HepG2 (cell line): ENCODE measurements around the gene PCDHGB2. TPM values are rescaled to one million over a fixed set of nuclear protein-coding genes. Genes with fewer than 3 reads are reported as not detected.

ENCODE experiments used
- ATAC-seq: fragments of 200-7000 bp; cut with Tn5 transposase; 3 replicates; pipeline ENCODE4 v1.9.1; 2020; ENCODE audit warnings: mild to moderate bottlenecking, moderate library complexity
- BruUV-seq: library from RNA; stranded (reverse); fragments of 400-500 nt; replicated peaks from 2 replicates; lab custom pipeline; 2021; lab: Mats Ljungman, UMichigan
- CTCF ChIA-PET: fragments of 300-600 bp; formaldehyde crosslinking; extraction: SDS; loops from one replicate; lab custom pipeline; 2021; ENCODE audit warnings: low total read pairs, inconsistent platforms, low intra/inter-chr PET ratio; lab: Yijun Ruan, JAX
- POLR2A ChIA-PET: fragments of 350-600 bp; sonication (Branson Sonifier 250); formaldehyde crosslinking; loops from one replicate; lab custom pipeline; 2020; ENCODE audit warnings: antibody characterized with exemption, inconsistent platforms; lab: Yijun Ruan, JAX
- DNase-seq: peaks from one replicate; pipeline ENCODE4 v3.0.0-alpha.2; 2015; ENCODE audit warnings: low spot score
- FAIRE-seq: peaks from 3 replicates; lab custom pipeline; 2011; peaks lifted over from hg19 to GRCh38; lab: Jason Lieb, UNC
- H2AFZ ChIP-seq: one replicate; pipeline ENCODE4 v1.6.1; 2011; ENCODE audit warnings: low read length, inconsistent platforms
- H3K27ac ChIP-seq: fragments of 300-600 bp; 3 replicates; pipeline ENCODE4 v1.8.0; 2011; ENCODE audit warnings: mixed run types, mild to moderate bottlenecking, mixed read lengths, low read length, inconsistent platforms; ENCODE audit not compliant: insufficient read depth; ENCODE audit errors: extremely low read length
- H3K27me3 ChIP-seq, 2 experiments: fragments of 200-600 bp in 1 of 2; 2 replicates in 1 of 2; 3 replicates in 1 of 2; pipeline versions ENCODE4 v1.6.0 to v1.8.0; 2011; ENCODE audit warnings: low read length in 2 of 2, mild to moderate bottlenecking in 2 of 2, moderate library complexity in 2 of 2, inconsistent platforms in 1 of 2; ENCODE audit not compliant: insufficient read depth in 2 of 2, control insufficient read depth in 1 of 2
- H3K36me3 ChIP-seq, 2 experiments: fragments of 200-600 bp in 1 of 2; replicated peaks in 1 of 2; 2 replicates in 1 of 2; 3 replicates in 1 of 2; pipeline versions ENCODE4 v1.5.1 to v1.8.0; 2011; ENCODE audit warnings: low read length in 2 of 2, inconsistent platforms in 1 of 2; ENCODE audit not compliant: insufficient read depth in 2 of 2, control insufficient read depth in 1 of 2
- H3K4me1 ChIP-seq: 2 replicates; pipeline ENCODE4 v1.5.1; 2012; ENCODE audit warnings: low read length, inconsistent platforms; ENCODE audit not compliant: insufficient read depth
- H3K4me2 ChIP-seq: 2 replicates; pipeline ENCODE4 v1.6.0; 2011; ENCODE audit warnings: low read depth, low read length, inconsistent platforms
- H3K4me3 ChIP-seq, 3 experiments: fragments of 200-600 bp in 1 of 3; sonication (generic), shearing (Covaris generic) in 1 of 3; replicated peaks in 1 of 3; 2 replicates each; pipeline ENCODE4 v1.5.1; 2011 to 2016; ENCODE audit warnings: low read length in 3 of 3, inconsistent platforms in 2 of 3, low read depth in 2 of 3, mild to moderate bottlenecking in 2 of 3, control low read depth in 1 of 3, mixed read lengths in 1 of 3; ENCODE audit not compliant: insufficient read depth in 1 of 3
- H3K79me2 ChIP-seq: one replicate; pipeline ENCODE4 v1.6.1; 2011; ENCODE audit warnings: low read length, inconsistent platforms; ENCODE audit not compliant: insufficient read depth
- H3K9ac ChIP-seq: 2 replicates; pipeline ENCODE4 v1.6.0; 2011; ENCODE audit warnings: mild to moderate bottlenecking, low read depth, low read length, inconsistent platforms; ENCODE audit not compliant: insufficient read depth
- H3K9me3 ChIP-seq: 2 replicates; pipeline ENCODE4 v1.5.1; 2012; ENCODE audit warnings: mild to moderate bottlenecking, low read length
- H4K20me1 ChIP-seq: 2 replicates; pipeline ENCODE4 v1.6.0; 2011; ENCODE audit warnings: inconsistent platforms, mild to moderate bottlenecking, low read length, moderate library complexity; ENCODE audit not compliant: insufficient read depth
- ELF4 ChIP-seq: sonication (generic); formaldehyde crosslinking; IDR thresholded peaks from 2 replicates; pipeline ENCODE4 v1.5.0; 2020; ENCODE audit warnings: missing genetic modification reagents, mild to moderate bottlenecking, moderate library complexity, borderline replicate concordance
- POLR2G ChIP-seq: fragments of 200-400 bp; formaldehyde crosslinking; IDR thresholded peaks from 2 replicates; pipeline ENCODE4 v1.6.1; 2018; ENCODE audit warnings: mild to moderate bottlenecking, low read depth, low read length, moderate library complexity
- ZFP62 ChIP-seq: sonication (generic); formaldehyde crosslinking; IDR thresholded peaks from 2 replicates; pipeline ENCODE4 v1.4.0; 2020; ENCODE audit warnings: missing genetic modification reagents
- WGBS: methylation state at CpG from one replicate; pipeline ENCODE4 v1.1.6; 2017; ENCODE audit warnings: low lambda C conversion rate; 5-methylcytosine and 5-hydroxymethylcytosine counted together
- in situ Hi-C: cut with HindIII; loops from 2 replicates; pipeline ENCODE4 v1.10.0; 2017; ENCODE audit warnings: low pct_unique_long_range_greater_than_20kb; ENCODE audit not compliant: extremely low pct_ligation_motif_present
- intact Hi-C: fragments of 100-400 bp; cut with micrococcal nuclease; formaldehyde crosslinking; loops from one replicate; pipeline ENCODE4 v1.10.0; 2022; ENCODE audit not compliant: unreplicated experiment
- polyA plus RNA-seq, 8 experiments: library from polyadenylated mRNA; depleted of rRNA in 3 of 8; stranded (reverse) in 7 of 8; unstranded in 1 of 8; fragments of >200 nt; fragmentation: Illumina TruSeq in 4 of 8; extraction: Trizol in 4 of 8; gene quantifications; 2 replicates each; pipeline versions ENCODE4 v1.2.1 to v1.2.3, GENCODE V29; 2011 to 2016; ENCODE audit warnings: low read depth in 4 of 8, missing spikeins in 1 of 8, mixed read lengths in 1 of 8; ENCODE audit not compliant: insufficient read depth in 1 of 8
- total RNA-seq, 5 experiments: library from RNA; depleted of rRNA; stranded (reverse); fragments of >200 nt; fragmentation: Illumina TruSeq; extraction: Trizol; gene quantifications; 2 replicates each; pipeline ENCODE4 v1.2.3, GENCODE V29; 2016; ENCODE audit warnings: low read depth in 1 of 5
- TF ChIP-seq, protein P1 (sequence below), 2 experiments: IDR thresholded peaks; 2 replicates each; pipeline ENCODE4 v1.6.1; 2011 to 2012; ENCODE audit warnings: low read length in 2 of 2, borderline replicate concordance in 1 of 2, low read depth in 1 of 2, mild to moderate bottlenecking in 1 of 2, moderate library complexity in 1 of 2
- TF ChIP-seq, protein P2 (sequence below): sonication (generic); formaldehyde crosslinking; IDR thresholded peaks from 2 replicates; pipeline ENCODE4 v1.4.0; 2020; ENCODE audit warnings: mild to moderate bottlenecking, missing genetic modification reagents

The PCDHGB2 gene
- total and polyA plus RNA-seq, 2 of the 13 experiments (the other 11 are each of a cell fraction or from before 2014, with no cell fraction given): 0.64 to 0.82 TPM

DNA sequence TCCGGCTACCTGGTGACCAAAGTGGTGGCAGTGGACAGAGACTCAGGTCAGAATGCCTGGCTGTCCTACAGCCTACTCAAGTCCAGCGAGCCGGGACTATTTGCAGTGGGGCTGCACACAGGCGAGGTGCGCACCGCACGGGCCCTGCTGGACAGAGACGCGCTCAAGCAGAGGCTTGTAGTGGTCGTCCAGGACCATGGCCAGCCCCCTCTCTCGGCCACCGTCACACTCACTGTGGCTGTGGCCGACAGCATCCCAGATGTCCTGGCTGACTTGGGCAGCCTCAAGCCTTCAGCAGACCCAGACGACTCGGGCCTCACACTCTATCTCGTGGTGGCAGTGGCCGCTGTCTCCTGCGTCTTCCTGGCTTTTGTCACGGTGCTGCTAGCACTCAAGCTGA lies 2.8 kb upstream of the PCDHGB2 start:
- Histone ChIP-seq H3K4me1 (no peaks in the 10 kb centered on the region), H3K9ac (no peak overlapping the region), H2AFZ (no peak overlapping the region), H3K4me3 (no peak overlapping the region), H3K27me3 (no peaks in the 10 kb centered on the region), H3K4me2 (no peak overlapping the region), H3K27ac (no peak overlapping the region), H3K36me3 (no peaks in the 10 kb centered on the region), H4K20me1 (no peaks in the 10 kb centered on the region), H3K79me2 (no peaks in the 10 kb centered on the region), H3K9me3 (peaks cover 25% of the 10 kb centered on the region)
- no peak for DNase-seq
- no TSS peak for BruUV-seq
- in situ Hi-C loops: loop anchor here (10.0 kb wide), 1 partner anchor 168 kb away; no protein-coding TSS in a partner anchor
- intact Hi-C loops: loop anchor here (10.0 kb wide), 1 partner anchor 168 kb away; no protein-coding TSS in a partner anchor
- FAIRE-seq: no peak
- ChIA-PET POLR2A (no interaction called here), CTCF (no interaction called here)
- TF ChIP-seq, protein P1, sequence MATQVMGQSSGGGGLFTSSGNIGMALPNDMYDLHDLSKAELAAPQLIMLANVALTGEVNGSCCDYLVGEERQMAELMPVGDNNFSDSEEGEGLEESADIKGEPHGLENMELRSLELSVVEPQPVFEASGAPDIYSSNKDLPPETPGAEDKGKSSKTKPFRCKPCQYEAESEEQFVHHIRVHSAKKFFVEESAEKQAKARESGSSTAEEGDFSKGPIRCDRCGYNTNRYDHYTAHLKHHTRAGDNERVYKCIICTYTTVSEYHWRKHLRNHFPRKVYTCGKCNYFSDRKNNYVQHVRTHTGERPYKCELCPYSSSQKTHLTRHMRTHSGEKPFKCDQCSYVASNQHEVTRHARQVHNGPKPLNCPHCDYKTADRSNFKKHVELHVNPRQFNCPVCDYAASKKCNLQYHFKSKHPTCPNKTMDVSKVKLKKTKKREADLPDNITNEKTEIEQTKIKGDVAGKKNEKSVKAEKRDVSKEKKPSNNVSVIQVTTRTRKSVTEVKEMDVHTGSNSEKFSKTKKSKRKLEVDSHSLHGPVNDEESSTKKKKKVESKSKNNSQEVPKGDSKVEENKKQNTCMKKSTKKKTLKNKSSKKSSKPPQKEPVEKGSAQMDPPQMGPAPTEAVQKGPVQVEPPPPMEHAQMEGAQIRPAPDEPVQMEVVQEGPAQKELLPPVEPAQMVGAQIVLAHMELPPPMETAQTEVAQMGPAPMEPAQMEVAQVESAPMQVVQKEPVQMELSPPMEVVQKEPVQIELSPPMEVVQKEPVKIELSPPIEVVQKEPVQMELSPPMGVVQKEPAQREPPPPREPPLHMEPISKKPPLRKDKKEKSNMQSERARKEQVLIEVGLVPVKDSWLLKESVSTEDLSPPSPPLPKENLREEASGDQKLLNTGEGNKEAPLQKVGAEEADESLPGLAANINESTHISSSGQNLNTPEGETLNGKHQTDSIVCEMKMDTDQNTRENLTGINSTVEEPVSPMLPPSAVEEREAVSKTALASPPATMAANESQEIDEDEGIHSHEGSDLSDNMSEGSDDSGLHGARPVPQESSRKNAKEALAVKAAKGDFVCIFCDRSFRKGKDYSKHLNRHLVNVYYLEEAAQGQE (IDR thresholded peaks at IDR 0.05; ENCODE audit: borderline replicate concordance in 1 of 2, low read depth in 1 of 2, low read length in 2 of 2): peak; percentile 26 to 71
- TF ChIP-seq ZFP62 (CRISPR knock-in tag) (no peak), ELF4 (CRISPR knock-in tag) (no peak), POLR2G (no peak)
- TF ChIP-seq, protein P2, sequence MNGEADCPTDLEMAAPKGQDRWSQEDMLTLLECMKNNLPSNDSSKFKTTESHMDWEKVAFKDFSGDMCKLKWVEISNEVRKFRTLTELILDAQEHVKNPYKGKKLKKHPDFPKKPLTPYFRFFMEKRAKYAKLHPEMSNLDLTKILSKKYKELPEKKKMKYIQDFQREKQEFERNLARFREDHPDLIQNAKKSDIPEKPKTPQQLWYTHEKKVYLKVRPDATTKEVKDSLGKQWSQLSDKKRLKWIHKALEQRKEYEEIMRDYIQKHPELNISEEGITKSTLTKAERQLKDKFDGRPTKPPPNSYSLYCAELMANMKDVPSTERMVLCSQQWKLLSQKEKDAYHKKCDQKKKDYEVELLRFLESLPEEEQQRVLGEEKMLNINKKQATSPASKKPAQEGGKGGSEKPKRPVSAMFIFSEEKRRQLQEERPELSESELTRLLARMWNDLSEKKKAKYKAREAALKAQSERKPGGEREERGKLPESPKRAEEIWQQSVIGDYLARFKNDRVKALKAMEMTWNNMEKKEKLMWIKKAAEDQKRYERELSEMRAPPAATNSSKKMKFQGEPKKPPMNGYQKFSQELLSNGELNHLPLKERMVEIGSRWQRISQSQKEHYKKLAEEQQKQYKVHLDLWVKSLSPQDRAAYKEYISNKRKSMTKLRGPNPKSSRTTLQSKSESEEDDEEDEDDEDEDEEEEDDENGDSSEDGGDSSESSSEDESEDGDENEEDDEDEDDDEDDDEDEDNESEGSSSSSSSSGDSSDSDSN (CRISPR knock-in tag): no peak
- no peak for ATAC-seq
- WGBS: 50% methylated on average over 15 of the region's 19 CpGs
